Heart left ventricle (tissue), 16 donors: ENCODE measurements around the gene COL24A1. TPM values are rescaled to one million over a fixed set of nuclear protein-coding genes. Genes with fewer than 3 reads are reported as not detected.

Experiments used
- ATAC-seq, 4 donors: fragments of 200-7000 bp; cut with Tn5 transposase; one replicate each; pipeline ENCODE4 v1.9.1; 2020 to 2022; ENCODE audit warnings: moderate library complexity in 4 of 4, mild to moderate bottlenecking in 3 of 4, moderate number of reproducible peaks in 1 of 4
- DNase-seq, 5 donors: peaks; one replicate each; pipeline ENCODE4 v3.0.0-alpha.2; 2020
- H3K27ac ChIP-seq, 12 donors: fragments of 200-600 bp; sonication (generic) in 4 of 12; one replicate each; pipeline versions ENCODE4 v1.5.0 to v1.8.0; 2016 to 2022; ENCODE audit warnings: mild to moderate bottlenecking in 2 of 12
- H3K27me3 ChIP-seq, 9 donors: fragments of 200-600 bp; sonication (generic) in 2 of 9; one replicate each; pipeline versions ENCODE4 v1.5.1 to v1.8.0; 2016 to 2022; ENCODE audit warnings: mild to moderate bottlenecking in 3 of 9
- H3K36me3 ChIP-seq, 9 donors: fragments of 200-600 bp; sonication (generic) in 2 of 9; one replicate each; pipeline versions ENCODE4 v1.5.0 to v1.8.0; 2018 to 2022; ENCODE audit warnings: mild to moderate bottlenecking in 2 of 9
- H3K4me1 ChIP-seq, 12 donors: fragments of 200-600 bp; sonication (generic) in 4 of 12; one replicate each; pipeline versions ENCODE4 v1.5.0 to v1.8.0; 2016 to 2022; ENCODE audit warnings: mild to moderate bottlenecking in 3 of 12
- H3K4me3 ChIP-seq, 12 donors: fragments of 200-600 bp; sonication (generic) in 4 of 12; one replicate each; pipeline versions ENCODE4 v1.5.0 to v1.8.0; 2017 to 2022; ENCODE audit warnings: mild to moderate bottlenecking in 9 of 12, moderate library complexity in 4 of 12
- H3K9me3 ChIP-seq, 12 donors: fragments of 200-600 bp; sonication (generic) in 4 of 12; one replicate each; pipeline versions ENCODE4 v1.5.0 to v1.8.0; 2016 to 2022; ENCODE audit warnings: mild to moderate bottlenecking in 1 of 12
- CTCF ChIP-seq, 12 donors: fragments of 200-600 bp; sonication (generic) in 4 of 12; IDR thresholded peaks; one replicate each; pipeline versions ENCODE4 v1.5.0 to v1.8.0; 2018 to 2022; ENCODE audit warnings: antibody characterized with exemption in 12 of 12, mild to moderate bottlenecking in 5 of 12
- POLR2A ChIP-seq, 2 donors: fragments of 450-650 bp; IDR thresholded peaks; one replicate each; pipeline ENCODE4 v1.6.1; 2017; ENCODE audit warnings: antibody characterized with exemption in 2 of 2, mild to moderate bottlenecking in 2 of 2, moderate library complexity in 2 of 2
- WGBS, 4 donors: extraction: QIAGEN DNeasy Blood & Tissue Kit in 2 of 4; methylation state at CpG; one replicate each; pipeline versions ENCODE4 v1.1.5 to v1.1.7; 2013 to 2018; 5-methylcytosine and 5-hydroxymethylcytosine counted together
- intact Hi-C, 10 donors: fragments of 100-400 bp; cut with DNase I; formaldehyde crosslinking; loops; one replicate each; pipeline versions ENCODE4 v1.11.1 to v1.14.2; 2022
- polyA plus RNA-seq, 2 donors: library from polyadenylated mRNA; stranded (reverse); fragments of 200-250 nt; gene quantifications; one replicate each; pipeline ENCODE4 v1.2.3, GENCODE V29; 2013
- total RNA-seq, 9 donors: library from RNA; depleted of rRNA in 2 of 9; stranded (reverse); fragments of >200 nt in 2 of 9; fragmentation: NEBNext Ultra II Directional in 3 of 9; extraction: Animal tissue kit (Norgen Biotek cat#: 25700) in 3 of 9; gene quantifications; one replicate each; pipeline versions ENCODE4 v1.1.0 to v1.2.4, GENCODE V29; 2016 to 2023
- donor health status: ischemic (EF 13 %, LVEDD 7.1; RV severe dilation, severe dysfunction).
- donor health status: healthy with polysubstance abuse.
- donor health status: DM: no; HTN: yes; CAD: no.
- donor health status: DM: no; HTN: no; CAD: no.
- donor health status: ischemic (EF 25% LVEDD 6.9; RV normal size, moderate dysfunction).
- donor health status: ischemic (EF 25% LVEDD 5.7; RV mildly dilated, moderate dysfunction).
- donor health status: healthy.
- donor health status: DM: yes; HTN: yes; CAD: no.
- donor health status: ischemic (EF 35%, LVEDD 5.7; RV mildly dilated, moderate dysfunction).
- donor health status: nonischemic (EF 11% LVEDD 7.7; RV severe dilation, severe dysfunction).
- donor health status: DM: yes; HTN: yes; CAD: no.
- donor health status: PGD.
- donor health status: ischemic (EF 29% LVEDD 5.4; RV normal size, mild dysfunction).
- donor health status: nonischemic (EF 23%, LVEDD 6.1; RV moderate dilation, normal function).

COL24A1 gene
- total and polyA plus RNA-seq, 11 donors = 0.07 to 2.8 (median 0.40) TPM

DNA sequence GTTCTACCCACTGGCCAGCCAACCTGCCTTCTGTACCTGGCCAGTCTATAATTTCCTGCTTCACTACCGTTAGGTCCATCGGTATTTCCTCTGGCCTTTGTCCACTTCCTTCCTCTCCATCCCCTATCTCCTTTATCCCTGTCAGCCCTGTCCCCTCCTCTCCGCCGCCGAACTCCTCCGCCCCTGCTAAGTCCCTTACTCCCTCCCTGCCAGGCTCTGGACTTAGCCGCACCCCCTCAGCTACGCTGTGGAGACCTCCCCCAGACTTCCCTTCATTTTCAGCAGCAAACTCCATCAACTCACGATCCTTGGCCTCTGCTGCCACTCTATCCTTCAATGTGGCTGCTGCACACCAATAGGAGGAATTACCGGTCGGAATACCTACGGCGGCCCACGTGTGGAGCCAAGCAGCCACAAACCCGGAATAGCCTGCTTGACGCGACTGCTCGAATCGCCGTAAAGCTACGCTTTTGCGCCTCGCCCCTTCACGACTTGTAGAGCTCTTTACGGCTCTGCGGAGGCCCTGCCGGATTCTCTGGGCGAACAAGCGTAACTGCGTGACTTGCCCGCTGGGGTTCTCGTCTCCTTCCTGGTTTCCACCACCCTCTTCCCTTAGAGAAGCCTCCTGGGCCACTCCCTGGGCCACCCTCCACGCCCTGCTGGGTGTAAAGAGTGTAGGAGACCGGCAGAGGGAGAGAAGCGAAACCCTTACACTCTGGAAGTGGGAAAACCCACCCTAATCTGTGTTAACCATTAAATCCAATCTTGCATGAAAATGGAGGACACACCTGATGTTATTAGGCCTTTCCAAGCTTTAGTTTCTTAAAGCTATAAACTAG lies 448.4 kb downstream of the COL24A1 start, which contains the start of gene ZNHIT6:
Gene ZNHIT6, minus strand, starts transcription at position 444 of the 839 bp plus-strand sequence. Its CDS starts 149 bp downstream, at position 295.
- ATAC-seq = peak; percentile 95 to 98 (median 98)
- WGBS, 4 donors = 1 to 2% (median 1%) methylated on average over 29 to 35 of the region's 35 CpGs
- H3K36me3 ChIP-seq = peaks cover 0 to 34% (median 20%) of the 10 kb centered on the region in 9 donors
- H3K4me3 ChIP-seq = peak within 1 kb of the TSS; percentile 56 to 92 (median 80)
- H3K27ac ChIP-seq = peak within 1 kb of the TSS; percentile 53 to 93 (median 86)
- H3K4me1 ChIP-seq = peaks cover 0 to 24% (median 14%) of the 10 kb centered on the region in 12 donors
- no peaks in the 10 kb centered on the region for H3K27me3 ChIP-seq
- H3K9me3 ChIP-seq = no peaks in the 10 kb centered on the region
- DNase-seq = peak; percentile 89 to 95 (median 90)
- intact Hi-C loops = loop anchor here in 4 of 10 donors (5.0 kb wide), 3 partner anchors 96 to 401 kb away; partner anchors contain the start of gene CCN1 (in 3 of the 4)
- TF ChIP-seq POLR2A (IDR thresholded peaks at IDR 0.05) (peak in 1 of 2 donors; percentile 58), CTCF (IDR thresholded peaks at IDR 0.05) (peak in 9 of 12 donors; percentile 14 to 50 (median 32))

- H3K27me3 ChIP-seq = no peaks in the 10 kb centered on the region
- peaks cover 0 to 40% (median 25%) of the 10 kb centered on the region in 9 donors for H3K36me3 ChIP-seq
- 16 to 24% (median 20%) methylated on average over 13 of the region's 13 CpGs for WGBS, 4 donors
- intact Hi-C loops = loop anchor here in 4 of 10 donors (5.0 kb wide), 3 partner anchors 95 to 400 kb away; partner anchors contain the start of gene CCN1 (in 3 of the 4)
- DNase-seq (no peak), ATAC-seq (no peak)
- peak overlapping the region in 11 of 12 donors; percentile 80 to 93 (median 86) for H3K27ac ChIP-seq
- TF ChIP-seq CTCF (IDR thresholded peaks at IDR 0.05) (no peak), POLR2A (IDR thresholded peaks at IDR 0.05) (no peak)
- H3K4me3 ChIP-seq = peak overlapping the region; percentile 56 to 92 (median 80)
- no peaks in the 10 kb centered on the region for H3K9me3 ChIP-seq
- peaks cover 0 to 24% (median 14%) of the 10 kb centered on the region in 12 donors for H3K4me1 ChIP-seq
Observed at GRCh38 chr1:85707267-85707989, 449.1 kb downstream of the COL24A1 start.

- intact Hi-C loops = loop anchor here in 4 of 10 donors (5.0 kb wide), 3 partner anchors 94 to 399 kb away; partner anchors contain the start of gene CCN1 (in 3 of the 4)
- Histone ChIP-seq H3K27ac (no peak overlapping the region), H3K4me1 (peaks cover 0 to 24% (median 14%) of the 10 kb centered on the region in 12 donors), H3K36me3 (peaks cover 0 to 55% (median 40%) of the 10 kb centered on the region in 9 donors), H3K4me3 (peak overlapping the region in 1 of 12 donors; percentile 62), H3K27me3 (no peaks in the 10 kb centered on the region), H3K9me3 (no peaks in the 10 kb centered on the region)
- no peak for ATAC-seq
- TF ChIP-seq CTCF (IDR thresholded peaks at IDR 0.05) (no peak), POLR2A (IDR thresholded peaks at IDR 0.05) (no peak)
- DNase-seq = no peak
- WGBS, 4 donors = 94 to 98% (median 95%) methylated on average over 3 of the region's 3 CpGs
Observed at GRCh38 chr1:85705940-85706339, 450.6 kb downstream of the COL24A1 start.
